Glutamatergic neuron (in vitro differentiated cells): ENCODE measurements around the gene ICAM4. TPM values are rescaled to one million over a fixed set of nuclear protein-coding genes. Genes with fewer than 3 reads are reported as not detected.

Source experiments
- DNase-seq: peaks from one replicate; pipeline ENCODE4 v3.0.0; 2022
- H3K27ac Mint-ChIP-seq: one replicate; pipeline ENCODE4 v1.8.0; 2020; ENCODE audit warnings: mild to moderate bottlenecking, mixed read lengths, inconsistent platforms; ENCODE audit not compliant: unreplicated experiment
- H3K27me3 Mint-ChIP-seq: one replicate; pipeline ENCODE4 v1.8.0; 2020; ENCODE audit warnings: mild to moderate bottlenecking, moderate library complexity, mixed read lengths, inconsistent platforms; ENCODE audit not compliant: unreplicated experiment
- H3K36me3 Mint-ChIP-seq: one replicate; pipeline ENCODE4 v1.8.0; 2020; ENCODE audit warnings: mild to moderate bottlenecking, mixed read lengths, inconsistent platforms; ENCODE audit not compliant: unreplicated experiment
- H3K4me1 Mint-ChIP-seq: one replicate; pipeline ENCODE4 v1.8.0; 2020; ENCODE audit warnings: mild to moderate bottlenecking, low read depth, mixed read lengths, inconsistent platforms; ENCODE audit not compliant: unreplicated experiment
- H3K4me3 Mint-ChIP-seq: one replicate; pipeline ENCODE4 v1.8.0; 2020; ENCODE audit warnings: mild to moderate bottlenecking, mixed read lengths, inconsistent platforms; ENCODE audit not compliant: unreplicated experiment
- H3K9me3 Mint-ChIP-seq: one replicate; pipeline ENCODE4 v1.8.0; 2020; ENCODE audit warnings: mild to moderate bottlenecking, moderate library complexity, mixed read lengths, inconsistent platforms; ENCODE audit not compliant: unreplicated experiment
- total RNA-seq: library from RNA; stranded (reverse); fragmentation: NEBNext Ultra II Directional; extraction: Animal tissue kit (Norgen Biotek cat#: 25700); gene quantifications from one replicate; pipeline ENCODE4 v1.2.1, GENCODE V29; 2021; ENCODE audit not compliant: unreplicated experiment
- TF ChIP-seq, protein P1 (sequence below): fragments of 200-600 bp; sonication (generic); IDR thresholded peaks from one replicate; pipeline ENCODE4 v1.5.0; 2021; ENCODE audit not compliant: partially characterized antibody, unreplicated experiment

ICAM4 gene
- total RNA-seq, 1 donor from 2014 or later, result not detected

DNA sequence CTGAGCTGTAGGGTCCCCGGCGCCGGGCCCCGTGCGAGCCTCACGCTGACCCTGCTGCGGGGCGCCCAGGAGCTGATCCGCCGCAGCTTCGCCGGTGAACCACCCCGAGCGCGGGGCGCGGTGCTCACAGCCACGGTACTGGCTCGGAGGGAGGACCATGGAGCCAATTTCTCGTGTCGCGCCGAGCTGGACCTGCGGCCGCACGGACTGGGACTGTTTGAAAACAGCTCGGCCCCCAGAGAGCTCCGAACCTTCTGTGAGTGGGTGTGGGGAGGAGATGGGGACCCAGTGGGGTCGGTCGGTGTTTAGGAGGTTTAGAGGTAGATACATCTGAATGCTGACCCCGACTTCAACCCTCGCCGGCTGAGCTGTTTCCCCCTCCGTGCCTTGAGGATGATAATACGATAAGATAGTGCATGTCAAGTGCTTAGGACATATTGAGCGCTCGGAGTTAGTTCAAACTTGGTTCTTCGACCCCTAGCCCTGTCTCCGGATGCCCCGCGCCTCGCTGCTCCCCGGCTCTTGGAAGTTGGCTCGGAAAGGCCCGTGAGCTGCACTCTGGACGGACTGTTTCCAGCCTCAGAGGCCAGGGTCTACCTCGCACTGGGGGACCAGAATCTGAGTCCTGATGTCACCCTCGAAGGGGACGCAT lies 4.9 kb downstream of the ICAM4 start:
- H3K4me3 Mint-ChIP-seq, result peak overlapping the region; percentile 84
- DNase-seq, result no peak
- peaks cover 38% of the 10 kb centered on the region for H3K27me3 Mint-ChIP-seq
- H3K4me1 Mint-ChIP-seq, result peaks cover 5% of the 10 kb centered on the region
- TF ChIP-seq, protein P1, sequence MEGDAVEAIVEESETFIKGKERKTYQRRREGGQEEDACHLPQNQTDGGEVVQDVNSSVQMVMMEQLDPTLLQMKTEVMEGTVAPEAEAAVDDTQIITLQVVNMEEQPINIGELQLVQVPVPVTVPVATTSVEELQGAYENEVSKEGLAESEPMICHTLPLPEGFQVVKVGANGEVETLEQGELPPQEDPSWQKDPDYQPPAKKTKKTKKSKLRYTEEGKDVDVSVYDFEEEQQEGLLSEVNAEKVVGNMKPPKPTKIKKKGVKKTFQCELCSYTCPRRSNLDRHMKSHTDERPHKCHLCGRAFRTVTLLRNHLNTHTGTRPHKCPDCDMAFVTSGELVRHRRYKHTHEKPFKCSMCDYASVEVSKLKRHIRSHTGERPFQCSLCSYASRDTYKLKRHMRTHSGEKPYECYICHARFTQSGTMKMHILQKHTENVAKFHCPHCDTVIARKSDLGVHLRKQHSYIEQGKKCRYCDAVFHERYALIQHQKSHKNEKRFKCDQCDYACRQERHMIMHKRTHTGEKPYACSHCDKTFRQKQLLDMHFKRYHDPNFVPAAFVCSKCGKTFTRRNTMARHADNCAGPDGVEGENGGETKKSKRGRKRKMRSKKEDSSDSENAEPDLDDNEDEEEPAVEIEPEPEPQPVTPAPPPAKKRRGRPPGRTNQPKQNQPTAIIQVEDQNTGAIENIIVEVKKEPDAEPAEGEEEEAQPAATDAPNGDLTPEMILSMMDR, result no peak
- no peaks in the 10 kb centered on the region for H3K36me3 Mint-ChIP-seq
- H3K9me3 Mint-ChIP-seq, result peaks cover 12% of the 10 kb centered on the region
- no peak overlapping the region for H3K27ac Mint-ChIP-seq

DNA sequence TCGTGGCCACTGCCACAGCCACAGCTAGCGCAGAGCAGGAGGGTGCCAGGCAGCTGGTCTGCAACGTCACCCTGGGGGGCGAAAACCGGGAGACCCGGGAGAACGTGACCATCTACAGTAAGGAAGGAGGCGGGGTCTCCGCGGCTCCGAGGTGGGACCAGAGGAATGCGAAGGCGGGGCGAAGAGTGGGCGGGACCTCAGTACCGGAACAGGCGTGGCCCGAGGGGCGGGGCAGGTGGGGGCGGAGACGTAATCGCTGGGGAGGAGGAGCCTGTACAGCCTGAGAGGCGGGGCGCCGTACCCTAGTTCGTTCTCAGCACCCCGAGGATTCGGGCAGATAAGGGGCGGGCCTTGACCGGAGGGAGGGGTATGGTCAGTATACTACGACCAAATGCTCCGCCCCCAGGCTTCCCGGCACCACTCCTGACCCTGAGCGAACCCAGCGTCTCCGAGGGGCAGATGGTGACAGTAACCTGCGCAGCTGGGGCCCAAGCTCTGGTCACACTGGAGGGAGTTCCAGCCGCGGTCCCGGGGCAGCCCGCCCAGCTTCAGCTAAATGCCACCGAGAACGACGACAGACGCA lies 5.5 kb downstream of the ICAM4 start:
- TF ChIP-seq, protein P1, result no peak
- peak overlapping the region; percentile 84 for H3K4me3 Mint-ChIP-seq
- peaks cover 5% of the 10 kb centered on the region for H3K4me1 Mint-ChIP-seq
- H3K9me3 Mint-ChIP-seq, result peaks cover 12% of the 10 kb centered on the region
- H3K27me3 Mint-ChIP-seq, result peaks cover 38% of the 10 kb centered on the region
- DNase-seq, result peak; percentile 94
- no peaks in the 10 kb centered on the region for H3K36me3 Mint-ChIP-seq
- H3K27ac Mint-ChIP-seq, result peak overlapping the region; percentile 80

DNA sequence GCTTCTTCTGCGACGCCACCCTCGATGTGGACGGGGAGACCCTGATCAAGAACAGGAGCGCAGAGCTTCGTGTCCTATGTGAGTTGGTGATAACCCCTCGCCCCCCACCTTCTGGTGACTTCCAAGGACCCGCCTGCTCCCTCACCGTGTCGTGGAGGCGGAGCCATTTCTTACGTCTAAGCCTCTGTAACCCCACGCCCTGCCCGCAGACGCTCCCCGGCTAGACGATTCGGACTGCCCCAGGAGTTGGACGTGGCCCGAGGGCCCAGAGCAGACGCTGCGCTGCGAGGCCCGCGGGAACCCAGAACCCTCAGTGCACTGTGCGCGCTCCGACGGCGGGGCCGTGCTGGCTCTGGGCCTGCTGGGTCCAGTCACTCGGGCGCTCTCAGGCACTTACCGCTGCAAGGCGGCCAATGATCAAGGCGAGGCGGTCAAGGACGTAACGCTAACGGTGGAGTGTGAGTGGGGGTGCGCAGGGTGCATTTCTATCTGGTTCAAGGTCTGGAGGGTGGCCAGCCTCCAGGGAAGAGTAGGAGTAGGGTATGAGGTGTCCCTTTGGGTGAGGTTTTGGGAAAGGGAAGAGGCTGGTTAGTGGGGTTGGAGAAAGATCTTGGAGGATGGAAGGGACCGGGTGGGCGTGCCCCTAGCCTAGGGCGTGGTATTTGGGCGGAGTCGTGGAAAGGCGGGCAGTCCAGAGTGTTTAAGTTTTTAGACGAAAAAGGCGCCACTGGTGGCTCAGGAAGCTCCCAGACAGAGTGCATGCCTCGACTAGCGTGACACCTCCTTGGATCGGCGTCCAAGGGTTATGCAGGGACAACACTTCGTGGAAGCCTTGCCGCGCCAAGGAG lies 6.3 kb downstream of the ICAM4 start:
- H3K9me3 Mint-ChIP-seq, result peaks cover 9% of the 10 kb centered on the region
- DNase-seq, result no peak
- H3K27me3 Mint-ChIP-seq, result peaks cover 35% of the 10 kb centered on the region

DNA sequence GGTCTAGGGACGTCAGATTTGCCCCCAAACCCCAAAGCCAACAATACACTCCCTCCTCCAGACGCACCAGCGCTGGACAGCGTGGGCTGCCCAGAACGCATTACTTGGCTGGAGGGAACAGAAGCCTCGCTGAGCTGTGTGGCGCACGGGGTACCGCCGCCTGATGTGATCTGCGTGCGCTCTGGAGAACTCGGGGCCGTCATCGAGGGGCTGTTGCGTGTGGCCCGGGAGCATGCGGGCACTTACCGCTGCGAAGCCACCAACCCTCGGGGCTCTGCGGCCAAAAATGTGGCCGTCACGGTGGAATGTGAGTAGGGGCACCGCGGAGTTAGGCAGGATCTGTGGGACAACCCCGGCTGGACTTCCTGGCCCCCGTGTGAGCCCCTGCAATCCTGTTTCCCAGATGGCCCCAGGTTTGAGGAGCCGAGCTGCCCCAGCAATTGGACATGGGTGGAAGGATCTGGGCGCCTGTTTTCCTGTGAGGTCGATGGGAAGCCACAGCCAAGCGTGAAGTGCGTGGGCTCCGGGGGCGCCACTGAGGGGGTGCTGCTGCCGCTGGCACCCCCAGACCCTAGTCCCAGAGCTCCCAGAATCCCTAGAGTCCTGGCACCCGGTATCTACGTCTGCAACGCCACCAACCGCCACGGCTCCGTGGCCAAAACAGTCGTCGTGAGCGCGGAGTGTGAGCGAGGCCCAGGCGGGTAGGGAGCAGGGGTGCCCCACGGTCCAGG lies 7.0 kb downstream of the ICAM4 start:
- Mint-ChIP-seq H3K4me1 (peaks cover 5% of the 10 kb centered on the region), H3K9me3 (peaks cover 9% of the 10 kb centered on the region), H3K36me3 (no peaks in the 10 kb centered on the region), H3K4me3 (peak overlapping the region; percentile 84), H3K27me3 (peaks cover 31% of the 10 kb centered on the region), H3K27ac (no peak overlapping the region)
- DNase-seq, result no peak
- TF ChIP-seq, protein P1, result no peak

More for the DNA sequence above, 6.3 kb downstream of the ICAM4 start:
- TF ChIP-seq, protein P1, result no peak
- Mint-ChIP-seq H3K27ac (peak overlapping the region; percentile 80), H3K4me3 (peak overlapping the region; percentile 84), H3K4me1 (peaks cover 5% of the 10 kb centered on the region), H3K36me3 (no peaks in the 10 kb centered on the region)
